WTC11 (cell line): ENCODE data around the gene SYCE1L. TPM values are rescaled to one million over a fixed set of nuclear protein-coding genes. Genes with fewer than 3 reads are reported as not detected.

Experiments used
- ATAC-seq: fragments of 200-7000 bp; cut with Tn5 transposase; 2 replicates; pipeline ENCODE4 v1.10.0; 2021; ENCODE audit warnings: mild to moderate bottlenecking, moderate library complexity
- CTCF ChIA-PET: fragments of 300-600 bp; sonication (Branson Sonifier 250); formaldehyde crosslinking; loops from one replicate; lab custom pipeline; 2021; ENCODE audit warnings: antibody characterized with exemption; lab: Charles Lee
- POLR2A ChIA-PET: fragments of 350-600 bp; sonication (Branson Sonifier 250); formaldehyde crosslinking; loops from one replicate; lab custom pipeline; 2021; ENCODE audit warnings: antibody characterized with exemption; lab: Charles Lee
- DNase-seq: peaks from one replicate; pipeline ENCODE4 v3.0.0; 2021; ENCODE audit warnings: low spot score
- H3K27ac Mint-ChIP-seq: 2 replicates; pipeline ENCODE4 v1.8.0; 2021; ENCODE audit warnings: mixed read lengths
- H3K27me3 Mint-ChIP-seq: 2 replicates; pipeline ENCODE4 v1.8.0; 2021; ENCODE audit warnings: low read depth, mild to moderate bottlenecking, moderate library complexity, mixed read lengths
- H3K36me3 Mint-ChIP-seq: 2 replicates; pipeline ENCODE4 v1.8.0; 2021; ENCODE audit warnings: mixed read lengths
- H3K4me1 Mint-ChIP-seq: 2 replicates; pipeline ENCODE4 v1.8.0; 2022; ENCODE audit warnings: mixed read lengths
- H3K4me3 Mint-ChIP-seq: 2 replicates; pipeline ENCODE4 v1.8.0; 2021; ENCODE audit warnings: mild to moderate bottlenecking, moderate library complexity, mixed read lengths
- H3K9me3 Mint-ChIP-seq: 2 replicates; pipeline ENCODE4 v1.8.0; 2021; ENCODE audit warnings: mixed read lengths
- CREB1 ChIP-seq: sonication (generic); formaldehyde crosslinking; IDR thresholded peaks from 2 replicates; pipeline ENCODE4 v1.8.0; 2023; ENCODE audit warnings: mild to moderate bottlenecking, missing genetic modification reagents
- E2F4 ChIP-seq: sonication (generic); formaldehyde crosslinking; IDR thresholded peaks from 2 replicates; pipeline ENCODE4 v1.8.1; 2022; ENCODE audit warnings: low read depth, mild to moderate bottlenecking, moderate library complexity, missing genetic modification reagents, borderline replicate concordance
- ELF4 ChIP-seq: sonication (generic); formaldehyde crosslinking; IDR thresholded peaks from 2 replicates; pipeline ENCODE4 v1.8.1; 2022; ENCODE audit warnings: low read depth, mild to moderate bottlenecking, moderate library complexity, missing genetic modification reagents
- ETV6 ChIP-seq: sonication (generic); formaldehyde crosslinking; IDR thresholded peaks from 2 replicates; pipeline ENCODE4 v1.8.1; 2022; ENCODE audit warnings: mild to moderate bottlenecking, missing genetic modification reagents
- FOXP4 ChIP-seq: sonication (generic); formaldehyde crosslinking; IDR thresholded peaks from 2 replicates; pipeline ENCODE4 v1.8.0; 2022; ENCODE audit warnings: mild to moderate bottlenecking, missing genetic modification reagents
- HMGXB4 ChIP-seq: sonication (generic); formaldehyde crosslinking; IDR thresholded peaks from 2 replicates; pipeline ENCODE4 v1.8.1; 2023; ENCODE audit warnings: mild to moderate bottlenecking, moderate library complexity, missing genetic modification reagents
- MYBL2 ChIP-seq: sonication (generic); formaldehyde crosslinking; IDR thresholded peaks from 2 replicates; pipeline ENCODE4 v1.8.1; 2023; ENCODE audit warnings: mild to moderate bottlenecking, moderate library complexity, missing genetic modification reagents
- STAT6 ChIP-seq: sonication (generic); formaldehyde crosslinking; conservative IDR thresholded peaks from 2 replicates; pipeline ENCODE4 v1.8.1; 2023; ENCODE audit warnings: mild to moderate bottlenecking, low read depth, missing genetic modification reagents, moderate library complexity
- USF1 ChIP-seq: sonication (generic); formaldehyde crosslinking; IDR thresholded peaks from 2 replicates; pipeline ENCODE4 v1.8.0; 2022; ENCODE audit warnings: mild to moderate bottlenecking, missing genetic modification reagents
- ZNF138 ChIP-seq: sonication (generic); formaldehyde crosslinking; conservative IDR thresholded peaks from 2 replicates; pipeline ENCODE4 v1.8.1; 2022; ENCODE audit warnings: mild to moderate bottlenecking, moderate library complexity, missing genetic modification reagents
- ZNF232 ChIP-seq: sonication (generic); formaldehyde crosslinking; IDR thresholded peaks from 2 replicates; pipeline ENCODE4 v1.8.0; 2022; ENCODE audit warnings: mild to moderate bottlenecking, missing genetic modification reagents
- total RNA-seq: library from RNA; stranded (reverse); gene quantifications from 3 replicates; pipeline ENCODE4 v1.2.3, GENCODE V29; 2021
- TF ChIP-seq, protein P1 (sequence below): sonication (generic); formaldehyde crosslinking; IDR thresholded peaks from 2 replicates; pipeline ENCODE4 v1.8.1; 2023; ENCODE audit warnings: mild to moderate bottlenecking, missing genetic modification reagents, borderline replicate concordance
- TF ChIP-seq, protein P2 (sequence below): fragments of 250-450 bp; sonication (Bioruptor Pico); IDR thresholded peaks from 2 replicates; pipeline ENCODE4 v1.9.0; 2021; ENCODE audit warnings: moderate library complexity, mild to moderate bottlenecking, inconsistent platforms, borderline replicate concordance
- TF ChIP-seq, protein P3 (sequence below): sonication (generic); formaldehyde crosslinking; IDR thresholded peaks from 2 replicates; pipeline ENCODE4 v1.8.0; 2023; ENCODE audit warnings: mild to moderate bottlenecking, missing genetic modification reagents
- TF ChIP-seq, protein P4 (sequence below): fragments of 250-450 bp; sonication (Bioruptor Pico); IDR thresholded peaks from 2 replicates; pipeline ENCODE4 v1.9.0; 2021; ENCODE audit warnings: mild to moderate bottlenecking

SYCE1L gene
- total RNA-seq, 1 experiment from 2014 or later, result 7.0 TPM

GRCh38 chr16:77190478-77191258 is 8.5 kb upstream of the SYCE1L start, which contains the start of gene MON1B:
Gene MON1B (plus strand): TSS chr16:77191190. CDS start chr16:77191486, 296 bp downstream.
- Mint-ChIP-seq H3K4me3 (peak within 1 kb of the TSS; percentile 94), H3K27me3 (no peaks in the 10 kb centered on the region), H3K27ac (peak within 1 kb of the TSS; percentile 99), H3K4me1 (peaks cover 20% of the 10 kb centered on the region), H3K36me3 (peaks cover 5% of the 10 kb centered on the region; the same call in 1 of the 2 replicates), H3K9me3 (no peaks in the 10 kb centered on the region)
- POLR2A ChIA-PET, result interaction anchor here (1.2 kb wide), 1 partner anchor 22 kb away, joined by 5 read pairs; no protein-coding TSS in a partner anchor
- DNase-seq (peak; percentile 95), ATAC-seq (peak; percentile 98)
- CTCF ChIA-PET, result no interaction called here
- TF ChIP-seq ETV6 (CRISPR knock-in tag), result peak; percentile 62
- TF ChIP-seq FOXP4, result 0 out of 2 replicates have a peak, but pooled peaks have one; percentile 23
- TF ChIP-seq, protein P1, sequence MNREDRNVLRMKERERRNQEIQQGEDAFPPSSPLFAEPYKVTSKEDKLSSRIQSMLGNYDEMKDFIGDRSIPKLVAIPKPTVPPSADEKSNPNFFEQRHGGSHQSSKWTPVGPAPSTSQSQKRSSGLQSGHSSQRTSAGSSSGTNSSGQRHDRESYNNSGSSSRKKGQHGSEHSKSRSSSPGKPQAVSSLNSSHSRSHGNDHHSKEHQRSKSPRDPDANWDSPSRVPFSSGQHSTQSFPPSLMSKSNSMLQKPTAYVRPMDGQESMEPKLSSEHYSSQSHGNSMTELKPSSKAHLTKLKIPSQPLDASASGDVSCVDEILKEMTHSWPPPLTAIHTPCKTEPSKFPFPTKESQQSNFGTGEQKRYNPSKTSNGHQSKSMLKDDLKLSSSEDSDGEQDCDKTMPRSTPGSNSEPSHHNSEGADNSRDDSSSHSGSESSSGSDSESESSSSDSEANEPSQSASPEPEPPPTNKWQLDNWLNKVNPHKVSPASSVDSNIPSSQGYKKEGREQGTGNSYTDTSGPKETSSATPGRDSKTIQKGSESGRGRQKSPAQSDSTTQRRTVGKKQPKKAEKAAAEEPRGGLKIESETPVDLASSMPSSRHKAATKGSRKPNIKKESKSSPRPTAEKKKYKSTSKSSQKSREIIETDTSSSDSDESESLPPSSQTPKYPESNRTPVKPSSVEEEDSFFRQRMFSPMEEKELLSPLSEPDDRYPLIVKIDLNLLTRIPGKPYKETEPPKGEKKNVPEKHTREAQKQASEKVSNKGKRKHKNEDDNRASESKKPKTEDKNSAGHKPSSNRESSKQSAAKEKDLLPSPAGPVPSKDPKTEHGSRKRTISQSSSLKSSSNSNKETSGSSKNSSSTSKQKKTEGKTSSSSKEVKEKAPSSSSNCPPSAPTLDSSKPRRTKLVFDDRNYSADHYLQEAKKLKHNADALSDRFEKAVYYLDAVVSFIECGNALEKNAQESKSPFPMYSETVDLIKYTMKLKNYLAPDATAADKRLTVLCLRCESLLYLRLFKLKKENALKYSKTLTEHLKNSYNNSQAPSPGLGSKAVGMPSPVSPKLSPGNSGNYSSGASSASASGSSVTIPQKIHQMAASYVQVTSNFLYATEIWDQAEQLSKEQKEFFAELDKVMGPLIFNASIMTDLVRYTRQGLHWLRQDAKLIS (CRISPR knock-in tag), result no peak
- no peak for TF ChIP-seq CREB1 (CRISPR knock-in tag)
- TF ChIP-seq, protein P2, sequence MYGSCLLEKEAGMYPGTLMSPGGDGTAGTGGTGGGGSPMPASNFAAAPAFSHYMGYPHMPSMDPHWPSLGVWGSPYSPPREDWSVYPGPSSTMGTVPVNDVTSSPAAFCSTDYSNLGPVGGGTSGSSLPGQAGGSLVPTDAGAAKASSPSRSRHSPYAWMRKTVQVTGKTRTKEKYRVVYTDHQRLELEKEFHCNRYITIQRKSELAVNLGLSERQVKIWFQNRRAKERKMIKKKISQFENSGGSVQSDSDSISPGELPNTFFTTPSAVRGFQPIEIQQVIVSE (CRISPR knock-in tag), result no peak
- TF ChIP-seq MYBL2 (CRISPR knock-in tag), result no peak; the same call in 1 of the 2 replicates
- no peak for TF ChIP-seq STAT6 (CRISPR knock-in tag)
- TF ChIP-seq USF1, result 0 out of 2 replicates have a peak, but pooled peaks have one; percentile 1
- TF ChIP-seq ZNF232 (CRISPR knock-in tag), result 0 out of 2 replicates have a peak, but pooled peaks have one; percentile 25
- TF ChIP-seq, protein P3, sequence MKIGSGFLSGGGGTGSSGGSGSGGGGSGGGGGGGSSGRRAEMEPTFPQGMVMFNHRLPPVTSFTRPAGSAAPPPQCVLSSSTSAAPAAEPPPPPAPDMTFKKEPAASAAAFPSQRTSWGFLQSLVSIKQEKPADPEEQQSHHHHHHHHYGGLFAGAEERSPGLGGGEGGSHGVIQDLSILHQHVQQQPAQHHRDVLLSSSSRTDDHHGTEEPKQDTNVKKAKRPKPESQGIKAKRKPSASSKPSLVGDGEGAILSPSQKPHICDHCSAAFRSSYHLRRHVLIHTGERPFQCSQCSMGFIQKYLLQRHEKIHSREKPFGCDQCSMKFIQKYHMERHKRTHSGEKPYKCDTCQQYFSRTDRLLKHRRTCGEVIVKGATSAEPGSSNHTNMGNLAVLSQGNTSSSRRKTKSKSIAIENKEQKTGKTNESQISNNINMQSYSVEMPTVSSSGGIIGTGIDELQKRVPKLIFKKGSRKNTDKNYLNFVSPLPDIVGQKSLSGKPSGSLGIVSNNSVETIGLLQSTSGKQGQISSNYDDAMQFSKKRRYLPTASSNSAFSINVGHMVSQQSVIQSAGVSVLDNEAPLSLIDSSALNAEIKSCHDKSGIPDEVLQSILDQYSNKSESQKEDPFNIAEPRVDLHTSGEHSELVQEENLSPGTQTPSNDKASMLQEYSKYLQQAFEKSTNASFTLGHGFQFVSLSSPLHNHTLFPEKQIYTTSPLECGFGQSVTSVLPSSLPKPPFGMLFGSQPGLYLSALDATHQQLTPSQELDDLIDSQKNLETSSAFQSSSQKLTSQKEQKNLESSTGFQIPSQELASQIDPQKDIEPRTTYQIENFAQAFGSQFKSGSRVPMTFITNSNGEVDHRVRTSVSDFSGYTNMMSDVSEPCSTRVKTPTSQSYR (CRISPR knock-in tag), result no peak
- no peak for TF ChIP-seq HMGXB4 (CRISPR knock-in tag)
- TF ChIP-seq, protein P4, sequence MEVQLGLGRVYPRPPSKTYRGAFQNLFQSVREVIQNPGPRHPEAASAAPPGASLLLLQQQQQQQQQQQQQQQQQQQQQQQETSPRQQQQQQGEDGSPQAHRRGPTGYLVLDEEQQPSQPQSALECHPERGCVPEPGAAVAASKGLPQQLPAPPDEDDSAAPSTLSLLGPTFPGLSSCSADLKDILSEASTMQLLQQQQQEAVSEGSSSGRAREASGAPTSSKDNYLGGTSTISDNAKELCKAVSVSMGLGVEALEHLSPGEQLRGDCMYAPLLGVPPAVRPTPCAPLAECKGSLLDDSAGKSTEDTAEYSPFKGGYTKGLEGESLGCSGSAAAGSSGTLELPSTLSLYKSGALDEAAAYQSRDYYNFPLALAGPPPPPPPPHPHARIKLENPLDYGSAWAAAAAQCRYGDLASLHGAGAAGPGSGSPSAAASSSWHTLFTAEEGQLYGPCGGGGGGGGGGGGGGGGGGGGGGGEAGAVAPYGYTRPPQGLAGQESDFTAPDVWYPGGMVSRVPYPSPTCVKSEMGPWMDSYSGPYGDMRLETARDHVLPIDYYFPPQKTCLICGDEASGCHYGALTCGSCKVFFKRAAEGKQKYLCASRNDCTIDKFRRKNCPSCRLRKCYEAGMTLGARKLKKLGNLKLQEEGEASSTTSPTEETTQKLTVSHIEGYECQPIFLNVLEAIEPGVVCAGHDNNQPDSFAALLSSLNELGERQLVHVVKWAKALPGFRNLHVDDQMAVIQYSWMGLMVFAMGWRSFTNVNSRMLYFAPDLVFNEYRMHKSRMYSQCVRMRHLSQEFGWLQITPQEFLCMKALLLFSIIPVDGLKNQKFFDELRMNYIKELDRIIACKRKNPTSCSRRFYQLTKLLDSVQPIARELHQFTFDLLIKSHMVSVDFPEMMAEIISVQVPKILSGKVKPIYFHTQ, result no peak
- TF ChIP-seq ZNF138 (CRISPR knock-in tag), result no peak
- TF ChIP-seq ELF4, result no peak
- no peak for TF ChIP-seq E2F4
